Lung (tissue), 12 donors: ENCODE results near the gene MEF2A. TPM values are rescaled to one million over a fixed set of nuclear protein-coding genes. Genes with fewer than 3 reads are reported as not detected.

ENCODE experiments used
- ATAC-seq: fragments of 200-7000 bp; cut with Tn5 transposase; one replicate; pipeline ENCODE4 v1.9.1; 2020; ENCODE audit warnings: moderate number of reproducible peaks; ENCODE audit not compliant: insufficient read depth, low FRiP score
- DNase-seq, 3 donors: peaks; one replicate each; pipeline ENCODE4 v3.0.0-alpha.2; 2013 to 2017
- H3K27ac ChIP-seq, 2 donors: one replicate each; pipeline ENCODE4 v1.5.1; 2013; ENCODE audit warnings: mild to moderate bottlenecking in 2 of 2, moderate library complexity in 2 of 2, control low read depth in 1 of 2, inconsistent platforms in 1 of 2, low read depth in 1 of 2, low read length in 1 of 2
- H3K27me3 ChIP-seq, 3 donors: one replicate each; pipeline ENCODE4 v1.5.1; 2013; ENCODE audit warnings: low read length in 2 of 3; ENCODE audit not compliant: control insufficient read depth in 3 of 3, insufficient read depth in 3 of 3
- H3K36me3 ChIP-seq, 4 donors: one replicate each; pipeline ENCODE4 v1.5.1; 2013; ENCODE audit warnings: low read length in 4 of 4, mild to moderate bottlenecking in 1 of 4, moderate library complexity in 1 of 4; ENCODE audit not compliant: control insufficient read depth in 4 of 4, insufficient read depth in 4 of 4
- H3K4me1 ChIP-seq, 5 donors: one replicate each; pipeline ENCODE4 v1.5.1; 2013; ENCODE audit warnings: low read length in 5 of 5, mild to moderate bottlenecking in 2 of 5, moderate library complexity in 1 of 5; ENCODE audit not compliant: control insufficient read depth in 5 of 5, insufficient read depth in 5 of 5
- H3K4me3 ChIP-seq: one replicate; pipeline ENCODE4 v1.5.1; 2013; ENCODE audit warnings: mild to moderate bottlenecking, control low read depth, moderate library complexity
- H3K9ac ChIP-seq, 2 donors: one replicate each; pipeline ENCODE4 v1.5.1; 2013; ENCODE audit warnings: low read length in 2 of 2, control low read depth in 1 of 2; ENCODE audit not compliant: insufficient read depth in 1 of 2
- H3K9me3 ChIP-seq, 4 donors: one replicate each; pipeline ENCODE4 v1.5.1; 2013; ENCODE audit warnings: low read length in 3 of 4, mild to moderate bottlenecking in 1 of 4, moderate library complexity in 1 of 4; ENCODE audit not compliant: control insufficient read depth in 4 of 4, insufficient read depth in 3 of 4
- CTCF ChIP-seq: IDR thresholded peaks from 2 replicates; pipeline ENCODE4 v1.5.1; 2012; ENCODE audit warnings: mild to moderate bottlenecking; ENCODE audit errors: control extremely low read depth, extremely low read depth
- WGBS, 2 donors: extraction: QIAGEN DNeasy Blood & Tissue Kit; methylation state at CpG; one replicate each; pipeline ENCODE4 v1.1.7; 2013; 5-methylcytosine and 5-hydroxymethylcytosine counted together
- polyA plus RNA-seq, 2 donors: library from polyadenylated mRNA; stranded (reverse); fragments of 200-250 nt; gene quantifications; one replicate each; pipeline ENCODE4 v1.2.1, GENCODE V29; 2013
- total RNA-seq, 2 donors: library from RNA; depleted of rRNA in 1 of 2; stranded (reverse); fragments of >200 nt in 1 of 2; gene quantifications; one replicate each; pipeline ENCODE4 v1.2.1, GENCODE V29; 2014 to 2021
- donor health status: control.
- donor health status: control.
- donor health status: Bipolar disorder and iron deficiency.
- donor health status: healthy.
- donor health status: DM: yes; HTN: yes; CAD: no.

MEF2A gene
- total and polyA plus RNA-seq, 4 donors, result 26.0 to 140 (median 48.1) TPM

DNA sequence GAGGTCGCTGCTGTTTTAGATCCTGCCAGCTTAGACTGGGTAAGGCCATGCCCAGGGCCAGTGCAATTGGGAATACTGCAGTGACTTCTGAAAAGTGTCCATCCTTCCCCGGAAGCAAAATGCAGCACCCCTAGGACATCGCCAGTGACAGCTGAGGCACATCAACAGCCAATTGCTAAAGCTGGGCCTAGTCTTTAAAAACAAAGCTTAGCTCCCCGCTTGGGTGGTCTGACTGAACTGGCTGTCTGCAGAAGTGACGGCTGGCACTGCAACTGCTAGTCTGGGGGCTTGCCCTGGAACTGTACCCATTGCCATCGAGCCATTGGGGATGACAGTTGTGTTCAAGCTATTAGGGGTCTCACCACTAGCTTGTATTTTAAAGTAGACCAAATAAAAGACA, 163.1 kb downstream of the MEF2A start:
- H3K4me1 ChIP-seq, result peaks cover 0 to 49% (median 20%) of the 10 kb centered on the region in 5 donors
- no peak for ATAC-seq
- H3K9me3 ChIP-seq, result no peaks in the 10 kb centered on the region
- H3K27ac ChIP-seq, result no peak overlapping the region
- H3K4me3 ChIP-seq, result no peak overlapping the region
- no peak for TF ChIP-seq CTCF
- H3K36me3 ChIP-seq, result peaks cover 0 to 10% (median 2%) of the 10 kb centered on the region in 4 donors
- 89 to 92% methylated on average over 6 of the region's 6 CpGs for WGBS, 2 donors
- H3K27me3 ChIP-seq, result no peaks in the 10 kb centered on the region
- DNase-seq, result peak; percentile 73 to 85 (median 79)
- no peak overlapping the region for H3K9ac ChIP-seq

GRCh38 chr15:99729327-99729726, 163.5 kb downstream of the MEF2A start:
- no peaks in the 10 kb centered on the region for H3K9me3 ChIP-seq
- no peak for DNase-seq
- no peak overlapping the region for H3K9ac ChIP-seq
- no peak overlapping the region for H3K4me3 ChIP-seq
- H3K27me3 ChIP-seq, result no peaks in the 10 kb centered on the region
- WGBS, 2 donors, result 89 to 90% methylated on average over 11 of the region's 11 CpGs
- no peak for TF ChIP-seq CTCF
- H3K4me1 ChIP-seq, result peaks cover 0 to 49% (median 20%) of the 10 kb centered on the region in 5 donors
- no peak for ATAC-seq
- H3K36me3 ChIP-seq, result peaks cover 0 to 10% (median 2%) of the 10 kb centered on the region in 4 donors
- H3K27ac ChIP-seq, result no peak overlapping the region

GRCh38 chr15:99729920-99730319, 164.1 kb downstream of the MEF2A start:
- TF ChIP-seq CTCF, result peak; percentile 51
- no peak overlapping the region for H3K9ac ChIP-seq
- no peak overlapping the region for H3K27ac ChIP-seq
- peak; percentile 75 to 89 (median 87) for DNase-seq
- no peak overlapping the region for H3K4me3 ChIP-seq
- no peak for ATAC-seq
- WGBS, 2 donors, result 70 to 91% methylated on average over 3 of the region's 3 CpGs
- H3K4me1 ChIP-seq, result peaks cover 0 to 49% (median 20%) of the 10 kb centered on the region in 5 donors
- peaks cover 0 to 10% (median 2%) of the 10 kb centered on the region in 4 donors for H3K36me3 ChIP-seq
- H3K9me3 ChIP-seq, result no peaks in the 10 kb centered on the region
- H3K27me3 ChIP-seq, result no peaks in the 10 kb centered on the region
